Measurements from ENCODE around the gene DDX31. TPM values are rescaled to one million over a fixed set of nuclear protein-coding genes. Genes with fewer than 3 reads are reported as not detected.

DDX31 gene
- total RNA-seq, 1 experiment from 2014 or later: 21.8 TPM

DNA sequence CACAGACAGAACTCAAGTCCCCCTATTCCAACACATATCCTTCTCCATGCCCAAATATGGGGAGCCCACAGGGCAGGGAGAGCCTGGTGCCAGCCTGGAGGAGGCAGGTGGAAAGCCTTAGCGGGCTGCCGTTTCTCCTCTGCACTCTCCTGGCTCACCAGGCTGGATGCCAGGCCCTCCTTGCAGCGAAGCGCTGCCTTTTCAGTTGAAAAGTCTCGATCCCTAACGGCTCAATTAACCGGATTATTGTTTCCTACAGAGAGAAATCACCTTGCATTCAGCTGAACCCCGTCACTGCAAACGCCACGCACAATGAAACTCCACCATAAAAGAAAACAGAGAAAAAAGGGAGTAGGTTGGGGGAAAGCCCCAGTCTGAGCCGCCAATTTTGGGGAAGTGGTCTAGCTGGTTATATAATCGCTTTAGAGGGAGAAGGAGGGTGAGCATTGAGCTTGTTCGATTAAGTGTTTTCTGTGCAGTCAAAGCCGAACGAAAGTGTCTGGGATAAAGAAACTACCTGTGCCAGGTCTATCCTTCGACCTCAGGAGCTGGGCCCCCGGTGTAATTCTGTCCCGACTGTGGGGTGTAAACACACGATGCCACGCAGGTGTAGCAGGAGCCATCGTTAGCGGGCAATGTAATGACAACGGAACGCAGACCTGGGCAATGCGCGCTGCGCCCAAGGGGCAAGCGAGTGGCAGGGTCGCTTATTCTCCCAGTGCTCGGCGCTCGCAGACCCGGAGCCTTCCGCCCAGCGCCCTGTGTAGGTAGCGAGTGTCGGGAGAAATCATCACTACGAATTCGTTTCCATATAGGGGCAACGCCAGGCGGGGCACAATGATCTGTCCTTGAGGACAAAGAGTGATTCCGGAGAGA is 83.6 kb downstream of the DDX31 start:
- H3K27ac ChIP-seq (ENCODE audit: low read length): no peak overlapping the region
- no peak overlapping the region for H3K4me3 ChIP-seq (ENCODE audit: low read length)
- no peaks in the 10 kb centered on the region for H3K79me2 ChIP-seq (ENCODE audit: low read length)
- no peak for DNase-seq
- peaks cover 9% of the 10 kb centered on the region; the same call in 1 of the 2 replicates for H4K20me1 ChIP-seq (ENCODE audit: insufficient read depth, low read depth, low read length)
- no peaks in the 10 kb centered on the region for H3K9me3 ChIP-seq (ENCODE audit: low read length)
- no peaks in the 10 kb centered on the region for H3K27me3 ChIP-seq (ENCODE audit: low read length)
- H3K4me2 ChIP-seq (ENCODE audit: low read depth, low read length, poor library complexity, severe bottlenecking): no peak overlapping the region
- H2AFZ ChIP-seq (ENCODE audit: low read length): no peak overlapping the region
- no peaks in the 10 kb centered on the region for H3K36me3 ChIP-seq (ENCODE audit: insufficient read depth, low read length)
- H3K4me1 ChIP-seq (ENCODE audit: low read length): no peaks in the 10 kb centered on the region
- H3K9me2 ChIP-seq (replicated peaks; ENCODE audit: insufficient read depth, low read length): no peaks in the 10 kb centered on the region
- H3K9ac ChIP-seq (ENCODE audit: low read length): no peak overlapping the region

DNA sequence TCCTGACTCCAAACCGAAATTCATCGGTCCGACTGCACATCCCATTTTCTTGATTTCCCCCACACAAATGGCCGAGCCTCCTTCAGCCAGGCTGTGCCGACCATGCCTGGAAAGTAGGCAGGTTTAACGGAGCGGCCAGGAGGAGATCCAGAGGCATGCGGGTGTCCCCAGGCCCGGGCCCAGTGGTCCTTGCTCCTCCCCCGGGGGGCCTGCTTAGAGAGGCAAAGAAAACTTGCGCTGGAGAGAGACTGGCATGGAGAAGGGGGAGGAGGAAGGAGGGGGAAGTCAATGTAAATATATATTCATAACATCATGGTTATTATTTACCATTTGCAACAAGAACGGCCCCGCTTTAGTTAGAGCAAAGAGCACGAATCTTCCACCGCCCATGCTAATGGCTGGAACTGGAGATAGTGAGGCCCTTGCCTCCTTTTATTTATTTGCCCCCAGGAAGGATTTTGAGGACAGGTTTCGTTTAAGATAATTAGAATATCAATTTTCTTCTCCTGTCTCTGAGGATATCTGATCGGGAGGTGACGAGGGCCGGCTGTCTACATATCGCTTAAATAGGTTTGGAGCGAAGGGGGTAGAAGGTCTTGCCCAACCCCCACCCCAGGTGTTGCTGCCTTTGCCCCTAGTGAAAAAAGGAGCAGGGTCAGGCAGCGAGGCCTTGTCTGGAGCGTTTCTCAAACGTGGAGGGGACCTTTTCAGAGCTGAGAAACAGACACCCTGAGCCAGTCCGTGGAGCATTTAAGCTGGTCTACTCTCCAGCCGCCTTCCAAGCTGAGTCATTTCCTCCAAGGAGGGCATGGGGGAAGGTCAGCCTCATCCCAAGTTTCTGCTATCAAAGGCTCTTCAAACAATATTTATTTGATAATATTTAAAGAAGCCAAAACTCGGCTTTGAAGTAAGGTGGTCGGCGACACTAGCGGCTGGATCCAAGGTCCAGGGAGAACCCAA is 84.9 kb downstream of the DDX31 start:
- H3K79me2 ChIP-seq (ENCODE audit: low read length): no peaks in the 10 kb centered on the region
- peaks cover 9% of the 10 kb centered on the region; the same call in 1 of the 2 replicates for H4K20me1 ChIP-seq (ENCODE audit: insufficient read depth, low read depth, low read length)
- H3K9me2 ChIP-seq (replicated peaks; ENCODE audit: insufficient read depth, low read length): no peaks in the 10 kb centered on the region
- H3K4me2 ChIP-seq (ENCODE audit: low read depth, low read length, poor library complexity, severe bottlenecking): no peak overlapping the region
- H2AFZ ChIP-seq (ENCODE audit: low read length): no peak overlapping the region
- H3K9me3 ChIP-seq (ENCODE audit: low read length): no peaks in the 10 kb centered on the region
- no peak overlapping the region for H3K27ac ChIP-seq (ENCODE audit: low read length)
- H3K9ac ChIP-seq (ENCODE audit: low read length): no peak overlapping the region
- H3K4me1 ChIP-seq (ENCODE audit: low read length): no peaks in the 10 kb centered on the region
- no peak overlapping the region for H3K4me3 ChIP-seq (ENCODE audit: low read length)
- no peaks in the 10 kb centered on the region for H3K27me3 ChIP-seq (ENCODE audit: low read length)
- DNase-seq: no peak
- no peaks in the 10 kb centered on the region for H3K36me3 ChIP-seq (ENCODE audit: insufficient read depth, low read length)

DNA sequence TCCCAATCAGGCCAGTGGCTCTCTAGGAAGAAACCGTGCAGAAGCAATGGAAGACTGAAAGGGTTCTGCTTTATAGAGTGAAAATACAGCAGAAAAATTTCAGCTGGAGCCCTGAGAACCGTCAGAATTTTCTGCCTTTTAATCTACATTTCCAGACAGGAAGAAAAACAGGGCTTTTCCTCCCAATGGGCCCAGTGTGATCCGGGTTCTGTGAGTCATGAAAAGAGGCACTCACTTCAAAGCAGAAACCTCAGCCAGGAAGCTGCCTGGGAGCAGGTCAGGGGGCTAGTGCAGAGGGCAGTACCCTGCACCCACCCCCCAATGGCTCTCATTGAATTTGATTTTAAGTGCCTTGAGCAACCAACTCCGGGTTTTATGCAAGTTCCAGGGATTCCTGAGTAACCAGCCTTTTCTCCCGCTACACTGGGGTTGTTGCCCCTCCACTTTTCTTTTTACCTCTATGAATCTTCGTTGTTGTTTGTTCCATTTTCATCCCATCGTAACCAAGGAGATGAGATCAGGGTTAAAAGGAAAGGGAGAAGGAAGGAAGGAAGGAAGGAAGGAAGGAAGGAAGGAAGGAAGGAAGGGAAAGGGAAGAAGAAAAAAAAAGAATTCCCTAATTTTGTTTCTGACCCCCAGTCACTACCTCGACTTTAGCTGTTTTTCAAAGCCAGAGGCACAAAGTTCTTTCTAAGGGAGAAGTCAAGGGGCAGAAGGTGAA is 86.0 kb downstream of the DDX31 start:
- H3K4me2 ChIP-seq (ENCODE audit: low read depth, low read length, poor library complexity, severe bottlenecking): no peak overlapping the region
- no peak overlapping the region for H3K27ac ChIP-seq (ENCODE audit: low read length)
- no peaks in the 10 kb centered on the region for H3K9me2 ChIP-seq (replicated peaks; ENCODE audit: insufficient read depth, low read length)
- DNase-seq: no peak
- no peaks in the 10 kb centered on the region for H3K36me3 ChIP-seq (ENCODE audit: insufficient read depth, low read length)
- H3K4me3 ChIP-seq (ENCODE audit: low read length): no peak overlapping the region
- no peak overlapping the region for H2AFZ ChIP-seq (ENCODE audit: low read length)
- H3K27me3 ChIP-seq (ENCODE audit: low read length): no peaks in the 10 kb centered on the region
- H3K79me2 ChIP-seq (ENCODE audit: low read length): no peaks in the 10 kb centered on the region
- H3K4me1 ChIP-seq (ENCODE audit: low read length): no peaks in the 10 kb centered on the region
- no peak overlapping the region for H3K9ac ChIP-seq (ENCODE audit: low read length)
- no peaks in the 10 kb centered on the region for H3K9me3 ChIP-seq (ENCODE audit: low read length)
- peaks cover 9% of the 10 kb centered on the region; the same call in 1 of the 2 replicates for H4K20me1 ChIP-seq (ENCODE audit: insufficient read depth, low read depth, low read length)

DNA sequence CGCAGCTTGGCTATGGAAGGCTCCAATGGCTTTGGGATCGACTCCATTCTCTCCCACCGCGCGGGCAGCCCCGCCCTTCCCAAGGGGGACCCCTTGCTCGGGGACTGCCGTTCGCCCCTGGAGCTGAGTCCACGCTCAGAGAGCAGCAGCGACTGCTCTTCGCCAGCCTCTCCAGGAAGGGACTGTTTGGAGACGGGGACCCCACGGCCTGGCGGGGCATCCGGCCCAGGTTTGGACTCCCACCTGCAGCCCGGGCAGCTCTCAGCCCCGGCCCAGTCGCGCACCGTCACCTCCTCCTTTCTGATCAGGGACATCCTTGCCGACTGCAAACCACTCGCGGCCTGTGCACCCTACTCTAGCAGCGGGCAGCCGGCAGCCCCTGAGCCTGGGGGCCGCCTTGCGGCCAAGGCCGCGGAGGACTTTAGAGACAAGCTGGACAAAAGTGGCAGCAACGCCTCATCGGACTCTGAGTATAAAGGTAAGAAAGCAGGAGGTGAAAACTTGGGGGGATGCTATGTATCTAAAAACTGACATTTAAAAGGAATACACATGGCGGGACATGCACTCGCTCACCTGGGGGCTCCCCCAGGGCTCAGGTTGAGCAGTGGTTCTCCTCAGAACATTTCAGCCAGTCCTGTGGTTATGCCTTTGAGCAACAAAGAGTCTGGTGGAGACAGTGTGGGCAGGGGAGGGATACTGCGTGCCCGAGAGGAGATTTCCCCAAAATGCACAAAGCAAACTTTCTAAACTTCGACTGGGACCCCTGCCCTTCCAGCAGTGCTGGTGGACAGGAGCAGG is 86.8 kb downstream of the DDX31 start:
- Histone ChIP-seq H3K9ac (ENCODE audit: low read length) (no peak overlapping the region), H3K9me2 (replicated peaks; ENCODE audit: insufficient read depth, low read length) (no peaks in the 10 kb centered on the region), H3K9me3 (ENCODE audit: low read length) (no peaks in the 10 kb centered on the region), H3K4me2 (ENCODE audit: low read depth, low read length, poor library complexity, severe bottlenecking) (no peak overlapping the region), H4K20me1 (ENCODE audit: insufficient read depth, low read depth, low read length) (peaks cover 12% of the 10 kb centered on the region), H3K4me1 (ENCODE audit: low read length) (no peaks in the 10 kb centered on the region), H3K27me3 (ENCODE audit: low read length) (no peaks in the 10 kb centered on the region), H2AFZ (ENCODE audit: low read length) (no peak overlapping the region), H3K36me3 (ENCODE audit: insufficient read depth, low read length) (no peaks in the 10 kb centered on the region), H3K27ac (ENCODE audit: low read length) (no peak overlapping the region), H3K79me2 (ENCODE audit: low read length) (no peaks in the 10 kb centered on the region), H3K4me3 (ENCODE audit: low read length) (no peak overlapping the region)
- no peak for DNase-seq

DNA sequence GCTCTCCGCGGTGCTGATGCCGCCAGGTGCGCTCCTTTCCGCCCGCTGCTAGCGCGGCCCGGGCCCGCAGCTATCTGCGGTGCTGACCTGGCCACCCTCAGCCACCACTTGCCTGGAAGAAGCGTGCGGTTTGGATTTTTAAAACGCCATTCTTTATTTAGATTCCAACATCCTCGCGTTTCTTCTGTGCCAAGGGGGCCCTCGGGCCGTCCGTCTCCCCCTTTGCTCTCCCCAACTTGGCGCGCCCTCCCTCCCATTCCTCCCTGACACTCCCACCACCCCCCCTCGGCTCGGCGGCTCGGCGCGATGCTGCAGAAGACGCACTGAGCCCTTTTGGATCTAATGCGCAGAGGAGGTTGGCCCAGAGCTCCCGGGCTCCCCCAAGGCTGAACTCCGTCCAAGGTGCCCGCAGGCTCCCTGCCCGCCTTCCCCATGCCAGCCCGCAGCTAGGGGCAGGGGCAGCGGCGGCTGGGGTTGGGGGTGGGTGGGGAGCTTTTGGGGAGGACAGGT is 87.5 kb downstream of the DDX31 start, which contains the start of gene BARHL1:
BARHL1 (plus strand) TSS at position 331 of the 510 bp plus-strand sequence. CDS start 192 bp downstream, outside the sequence.
- DNase-seq: no peak
- Histone ChIP-seq H3K4me3 (ENCODE audit: low read length) (no peak within 1 kb of the TSS), H3K27ac (ENCODE audit: low read length) (no peak within 1 kb of the TSS), H3K27me3 (ENCODE audit: low read length) (no peaks in the 10 kb centered on the region), H4K20me1 (ENCODE audit: insufficient read depth, low read depth, low read length) (peaks cover 12% of the 10 kb centered on the region), H3K9me2 (replicated peaks; ENCODE audit: insufficient read depth, low read length) (no peaks in the 10 kb centered on the region), H3K9ac (ENCODE audit: low read length) (no peak within 1 kb of the TSS), H3K36me3 (ENCODE audit: insufficient read depth, low read length) (no peaks in the 10 kb centered on the region), H3K9me3 (ENCODE audit: low read length) (no peaks in the 10 kb centered on the region), H2AFZ (ENCODE audit: low read length) (no peak within 1 kb of the TSS), H3K4me2 (ENCODE audit: low read depth, low read length, poor library complexity, severe bottlenecking) (no peak within 1 kb of the TSS), H3K79me2 (ENCODE audit: low read length) (no peaks in the 10 kb centered on the region), H3K4me1 (ENCODE audit: low read length) (no peaks in the 10 kb centered on the region)

GRCh38 chr9:132579427-132579798 is 90.4 kb downstream of the DDX31 start:
- H3K4me3 ChIP-seq (ENCODE audit: low read length): no peak overlapping the region
- no peaks in the 10 kb centered on the region for H3K79me2 ChIP-seq (ENCODE audit: low read length)
- H3K36me3 ChIP-seq (ENCODE audit: insufficient read depth, low read length): no peaks in the 10 kb centered on the region
- no peak overlapping the region for H2AFZ ChIP-seq (ENCODE audit: low read length)
- no peaks in the 10 kb centered on the region for H3K4me1 ChIP-seq (ENCODE audit: low read length)
- H3K27me3 ChIP-seq (ENCODE audit: low read length): no peaks in the 10 kb centered on the region
- no peak overlapping the region for H3K9ac ChIP-seq (ENCODE audit: low read length)
- peaks cover 25% of the 10 kb centered on the region for H4K20me1 ChIP-seq (ENCODE audit: insufficient read depth, low read depth, low read length)
- no peak for DNase-seq
- H3K9me3 ChIP-seq (ENCODE audit: low read length): no peaks in the 10 kb centered on the region
- no peak overlapping the region for H3K4me2 ChIP-seq (ENCODE audit: low read depth, low read length, poor library complexity, severe bottlenecking)
- H3K9me2 ChIP-seq (replicated peaks; ENCODE audit: insufficient read depth, low read length): no peaks in the 10 kb centered on the region
- H3K27ac ChIP-seq (ENCODE audit: low read length): no peak overlapping the region

GRCh38 chr9:132578367-132578932 is 91.3 kb downstream of the DDX31 start:
- H3K27me3 ChIP-seq (ENCODE audit: low read length): no peaks in the 10 kb centered on the region

More at GRCh38 chr9:132578367-132578932, 91.3 kb downstream of the DDX31 start:
- no peak overlapping the region for H2AFZ ChIP-seq (ENCODE audit: low read length)
- H3K9me2 ChIP-seq (replicated peaks; ENCODE audit: insufficient read depth, low read length): no peaks in the 10 kb centered on the region
- no peak for DNase-seq
- peaks cover 25% of the 10 kb centered on the region for H4K20me1 ChIP-seq (ENCODE audit: insufficient read depth, low read depth, low read length)
- no peak overlapping the region for H3K9ac ChIP-seq (ENCODE audit: low read length)
- no peaks in the 10 kb centered on the region for H3K36me3 ChIP-seq (ENCODE audit: insufficient read depth, low read length)
- H3K4me1 ChIP-seq (ENCODE audit: low read length): no peaks in the 10 kb centered on the region
- no peaks in the 10 kb centered on the region for H3K79me2 ChIP-seq (ENCODE audit: low read length)
- no peaks in the 10 kb centered on the region for H3K9me3 ChIP-seq (ENCODE audit: low read length)
- no peak overlapping the region for H3K27ac ChIP-seq (ENCODE audit: low read length)
- H3K4me2 ChIP-seq (ENCODE audit: low read depth, low read length, poor library complexity, severe bottlenecking): no peak overlapping the region
- no peak overlapping the region for H3K4me3 ChIP-seq (ENCODE audit: low read length)

All from Karpas-422 (cell line).